DOHH2 (cell line): ENCODE results near the gene C2orf69.

Source experiments
- H3F3A ChIP-seq: fragments of 200-600 bp; sonication (generic), shearing (Covaris generic); 2 replicates; pipeline ENCODE4 v1.6.0; 2016; ENCODE audit warnings: antibody characterized with exemption, mild to moderate bottlenecking; ENCODE audit not compliant: control insufficient read depth, insufficient read depth
- H3K27ac ChIP-seq: fragments of 200-600 bp; sonication (generic); 2 replicates; pipeline ENCODE4 v1.5.1; 2014; ENCODE audit warnings: low read depth, mild to moderate bottlenecking, low read length, moderate library complexity
- H3K27me3 ChIP-seq: fragments of 200-600 bp; sonication (generic); 2 replicates; pipeline ENCODE4 v1.6.1; 2014; ENCODE audit warnings: mild to moderate bottlenecking, low read length, mixed read lengths; ENCODE audit not compliant: control insufficient read depth
- H3K36me3 ChIP-seq: fragments of 200-600 bp; sonication (generic); 2 replicates; pipeline ENCODE4 v1.6.1; 2014; ENCODE audit warnings: mild to moderate bottlenecking, low read length, moderate library complexity, mixed read lengths; ENCODE audit not compliant: control insufficient read depth
- H3K4me1 ChIP-seq: fragments of 200-600 bp; sonication (generic); 2 replicates; pipeline ENCODE4 v1.6.1; 2014; ENCODE audit warnings: mild to moderate bottlenecking, low read length, mixed read lengths; ENCODE audit not compliant: control insufficient read depth
- H3K4me2 ChIP-seq: fragments of 200-600 bp; sonication (generic); 2 replicates; pipeline ENCODE4 v1.6.0; 2014; ENCODE audit warnings: mild to moderate bottlenecking, low read length, moderate library complexity
- H3K4me3 ChIP-seq: fragments of 200-600 bp; sonication (generic); 2 replicates; pipeline ENCODE4 v1.5.1; 2014; ENCODE audit warnings: mild to moderate bottlenecking, low read length, mixed read lengths
- H3K79me2 ChIP-seq: fragments of 200-600 bp; sonication (generic); 2 replicates; pipeline ENCODE4 v1.6.1; 2014; ENCODE audit warnings: mild to moderate bottlenecking, low read length, mixed read lengths; ENCODE audit not compliant: control insufficient read depth
- H3K9me2 ChIP-seq: fragments of 200-600 bp; sonication (generic); replicated peaks from 2 replicates; pipeline ENCODE4 v1.6.1; 2014; ENCODE audit warnings: mild to moderate bottlenecking, low read length, mixed read lengths; ENCODE audit not compliant: control insufficient read depth
- H3K9me3 ChIP-seq: fragments of 200-600 bp; sonication (generic); 2 replicates; pipeline ENCODE4 v1.6.1; 2014; ENCODE audit warnings: antibody characterized with exemption, low read length, mixed read lengths; ENCODE audit not compliant: control insufficient read depth, insufficient read depth
- H4K20me1 ChIP-seq: fragments of 200-600 bp; sonication (generic); 2 replicates; pipeline ENCODE4 v1.6.0; 2014; ENCODE audit warnings: low read depth, mild to moderate bottlenecking, antibody characterized with exemption, low read length, moderate library complexity; ENCODE audit not compliant: control insufficient read depth, insufficient read depth
- EZH2phosphoT487 ChIP-seq: fragments of 200-600 bp; sonication (generic); IDR thresholded peaks from 2 replicates; pipeline ENCODE4 v1.6.1; 2017; ENCODE audit warnings: borderline replicate concordance, mild to moderate bottlenecking, antibody characterized with exemption, low read length, moderate library complexity, mixed read lengths
- TF ChIP-seq, protein P1 (sequence below): fragments of 200-600 bp; sonication (generic); IDR thresholded peaks from one replicate; pipeline ENCODE4 v1.5.1; 2014; ENCODE audit warnings: antibody characterized with exemption, mild to moderate bottlenecking, low read depth, low read length; ENCODE audit not compliant: poor library complexity, severe bottlenecking

The C2orf69 gene

GRCh38 chr2:199933466-199933865 is 22.4 kb downstream of the C2orf69 start:
- no peak overlapping the region for H3K4me2 ChIP-seq
- no peaks in the 10 kb centered on the region for H3K9me3 ChIP-seq
- TF ChIP-seq, protein P1, sequence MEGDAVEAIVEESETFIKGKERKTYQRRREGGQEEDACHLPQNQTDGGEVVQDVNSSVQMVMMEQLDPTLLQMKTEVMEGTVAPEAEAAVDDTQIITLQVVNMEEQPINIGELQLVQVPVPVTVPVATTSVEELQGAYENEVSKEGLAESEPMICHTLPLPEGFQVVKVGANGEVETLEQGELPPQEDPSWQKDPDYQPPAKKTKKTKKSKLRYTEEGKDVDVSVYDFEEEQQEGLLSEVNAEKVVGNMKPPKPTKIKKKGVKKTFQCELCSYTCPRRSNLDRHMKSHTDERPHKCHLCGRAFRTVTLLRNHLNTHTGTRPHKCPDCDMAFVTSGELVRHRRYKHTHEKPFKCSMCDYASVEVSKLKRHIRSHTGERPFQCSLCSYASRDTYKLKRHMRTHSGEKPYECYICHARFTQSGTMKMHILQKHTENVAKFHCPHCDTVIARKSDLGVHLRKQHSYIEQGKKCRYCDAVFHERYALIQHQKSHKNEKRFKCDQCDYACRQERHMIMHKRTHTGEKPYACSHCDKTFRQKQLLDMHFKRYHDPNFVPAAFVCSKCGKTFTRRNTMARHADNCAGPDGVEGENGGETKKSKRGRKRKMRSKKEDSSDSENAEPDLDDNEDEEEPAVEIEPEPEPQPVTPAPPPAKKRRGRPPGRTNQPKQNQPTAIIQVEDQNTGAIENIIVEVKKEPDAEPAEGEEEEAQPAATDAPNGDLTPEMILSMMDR = no peak
- TF ChIP-seq EZH2phosphoT487 = no peak
- no peak overlapping the region for H3K27ac ChIP-seq
- H3K27me3 ChIP-seq = no peaks in the 10 kb centered on the region
- H3K36me3 ChIP-seq = peaks cover 62% of the 10 kb centered on the region
- peaks cover 4% of the 10 kb centered on the region; the same call in 1 of the 2 replicates for H4K20me1 ChIP-seq
- peaks cover 10% of the 10 kb centered on the region for H3K79me2 ChIP-seq
- no peaks in the 10 kb centered on the region for H3K9me2 ChIP-seq
- H3F3A ChIP-seq = peaks cover 25% of the 10 kb centered on the region
- H3K4me3 ChIP-seq = no peak overlapping the region
- H3K4me1 ChIP-seq = no peaks in the 10 kb centered on the region

GRCh38 chr2:199936554-199936953 is 25.5 kb downstream of the C2orf69 start:
- TF ChIP-seq EZH2phosphoT487 = no peak
- TF ChIP-seq, protein P1 = no peak

DNA sequence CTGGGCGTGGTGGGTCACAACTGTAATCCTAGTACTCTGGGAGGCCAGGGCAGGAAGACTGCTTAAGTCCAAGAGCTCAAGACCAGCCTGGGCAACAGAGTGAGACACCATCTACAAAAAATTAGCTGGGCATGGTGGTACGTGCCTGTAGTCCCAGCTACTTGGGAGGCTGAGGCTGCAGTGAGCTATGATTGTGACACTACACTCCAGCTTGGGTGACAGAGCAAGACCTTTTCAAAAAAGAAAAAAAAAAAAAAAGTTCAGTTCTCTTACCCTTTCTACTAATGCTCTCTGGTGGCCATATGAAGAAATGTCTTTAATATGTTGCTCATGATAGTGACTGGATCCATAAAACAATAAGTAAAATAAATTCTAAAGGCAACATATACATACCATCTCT is 29.3 kb downstream of the C2orf69 start:
- no peaks in the 10 kb centered on the region for H4K20me1 ChIP-seq
- H3K27ac ChIP-seq = no peak overlapping the region
- no peaks in the 10 kb centered on the region for H3K9me3 ChIP-seq
- no peaks in the 10 kb centered on the region for H3K4me1 ChIP-seq
- peaks cover 8% of the 10 kb centered on the region for H3F3A ChIP-seq
- H3K79me2 ChIP-seq = no peaks in the 10 kb centered on the region; the same call in 1 of the 2 replicates
- no peaks in the 10 kb centered on the region for H3K9me2 ChIP-seq
- peaks cover 37% of the 10 kb centered on the region for H3K36me3 ChIP-seq
- no peaks in the 10 kb centered on the region for H3K27me3 ChIP-seq
- TF ChIP-seq, protein P1 = peak; percentile 42
- TF ChIP-seq EZH2phosphoT487 = no peak
- H3K4me3 ChIP-seq = no peak overlapping the region
- no peak overlapping the region for H3K4me2 ChIP-seq

More at GRCh38 chr2:199936554-199936953, 25.5 kb downstream of the C2orf69 start:
- H3K4me2 ChIP-seq = no peak overlapping the region
- no peaks in the 10 kb centered on the region for H3K27me3 ChIP-seq
- H4K20me1 ChIP-seq = no peaks in the 10 kb centered on the region
- peaks cover 2% of the 10 kb centered on the region; the same call in 1 of the 2 replicates for H3K79me2 ChIP-seq
- H3K27ac ChIP-seq = no peak overlapping the region
- no peak overlapping the region for H3K4me3 ChIP-seq
- H3K4me1 ChIP-seq = no peaks in the 10 kb centered on the region
- no peaks in the 10 kb centered on the region for H3K9me2 ChIP-seq
- H3K36me3 ChIP-seq = peaks cover 44% of the 10 kb centered on the region
- no peaks in the 10 kb centered on the region for H3K9me3 ChIP-seq
- H3F3A ChIP-seq = peaks cover 26% of the 10 kb centered on the region
